MM.1S (cell line): Measurements from ENCODE around the gene TMEM167B.

Source experiments
- DNase-seq: peaks from one replicate; pipeline ENCODE4 v3.0.0-alpha.2; 2015
- H2AFZ ChIP-seq: fragments of 300-600 bp; sonication (generic); 2 replicates; pipeline ENCODE4 v1.6.0; 2016; ENCODE audit warnings: antibody characterized with exemption, low read length
- H3F3A ChIP-seq: fragments of 300-600 bp; sonication (generic); 2 replicates; pipeline ENCODE4 v1.6.1; 2016; ENCODE audit warnings: mild to moderate bottlenecking, antibody characterized with exemption, low read length, moderate library complexity, mixed read lengths; ENCODE audit not compliant: insufficient read depth
- H3K27ac ChIP-seq: fragments of 300-600 bp; sonication (generic); 2 replicates; pipeline ENCODE4 v1.5.1; 2016; ENCODE audit warnings: mild to moderate bottlenecking, low read length
- H3K27me3 ChIP-seq: fragments of 300-600 bp; sonication (generic); replicated peaks from 2 replicates; pipeline ENCODE4 v1.6.0; 2016; ENCODE audit warnings: low read length; ENCODE audit not compliant: insufficient read depth
- H3K36me3 ChIP-seq: fragments of 300-600 bp; sonication (generic); replicated peaks from 2 replicates; pipeline ENCODE4 v1.6.1; 2016; ENCODE audit warnings: mild to moderate bottlenecking, low read length, mixed read lengths; ENCODE audit not compliant: insufficient read depth
- H3K4me1 ChIP-seq: fragments of 300-600 bp; sonication (generic); 2 replicates; pipeline ENCODE4 v1.6.1; 2016; ENCODE audit warnings: low read length, mixed read lengths
- H3K4me2 ChIP-seq: fragments of 300-600 bp; sonication (generic); 2 replicates; pipeline ENCODE4 v1.6.0; 2016; ENCODE audit warnings: low read depth, low read length
- H3K4me3 ChIP-seq: fragments of 300-600 bp; sonication (generic); 2 replicates; pipeline ENCODE4 v1.5.1; 2016; ENCODE audit warnings: low read length, mixed read lengths
- H3K79me2 ChIP-seq: fragments of 300-600 bp; sonication (generic); 2 replicates; pipeline ENCODE4 v1.6.1; 2016; ENCODE audit warnings: mixed run types, low read length, mixed read lengths
- H3K9ac ChIP-seq: fragments of 300-600 bp; sonication (generic); 2 replicates; pipeline ENCODE4 v1.6.1; 2016; ENCODE audit warnings: low read length, mixed read lengths
- H3K9me2 ChIP-seq: fragments of 300-600 bp; sonication (generic); replicated peaks from 2 replicates; pipeline ENCODE4 v1.6.1; 2016; ENCODE audit warnings: mild to moderate bottlenecking, low read length, mixed read lengths; ENCODE audit not compliant: insufficient read depth
- H3K9me3 ChIP-seq: fragments of 300-600 bp; sonication (generic); replicated peaks from 2 replicates; pipeline ENCODE4 v1.6.1; 2016; ENCODE audit warnings: mild to moderate bottlenecking, low read length, mixed read lengths; ENCODE audit not compliant: insufficient read depth
- H4K20me1 ChIP-seq: fragments of 300-600 bp; sonication (generic); 2 replicates; pipeline ENCODE4 v1.6.1; 2016; ENCODE audit warnings: mild to moderate bottlenecking, low read length, moderate library complexity, mixed read lengths; ENCODE audit not compliant: insufficient read depth
- EZH2 ChIP-seq: fragments of 300-600 bp; sonication (generic); optimal IDR thresholded peaks from 2 replicates; pipeline ENCODE3; 2017; ENCODE audit warnings: low read depth, mild to moderate bottlenecking, antibody characterized with exemption, low read length, mixed read lengths
- EZH2phosphoT487 ChIP-seq: fragments of 300-600 bp; sonication (generic); IDR thresholded peaks from 2 replicates; pipeline ENCODE4 v1.6.1; 2018; ENCODE audit warnings: antibody characterized with exemption, low read length
- TF ChIP-seq, protein P1 (sequence below): fragments of 300-600 bp; sonication (generic); IDR thresholded peaks from 2 replicates; pipeline ENCODE4 v1.5.1; 2016; ENCODE audit warnings: antibody characterized with exemption, low read length, mixed read lengths

TMEM167B gene

GRCh38 chr1:109094871-109095270 is 4.3 kb downstream of the TMEM167B start:
- Histone ChIP-seq H3K9me2 (no peaks in the 10 kb centered on the region), H3K36me3 (no peaks in the 10 kb centered on the region), H4K20me1 (no peaks in the 10 kb centered on the region), H2AFZ (no peak overlapping the region), H3F3A (peaks cover 6% of the 10 kb centered on the region; the same call in 1 of the 2 replicates), H3K4me2 (no peak overlapping the region), H3K79me2 (peaks cover 22% of the 10 kb centered on the region), H3K9me3 (no peaks in the 10 kb centered on the region), H3K9ac (no peak overlapping the region), H3K4me1 (0 out of 2 replicates have a peak, but pooled peaks cover 6% of the 10 kb centered on the region), H3K4me3 (no peak overlapping the region), H3K27ac (no peak overlapping the region), H3K27me3 (no peaks in the 10 kb centered on the region)
- TF ChIP-seq, protein P1, sequence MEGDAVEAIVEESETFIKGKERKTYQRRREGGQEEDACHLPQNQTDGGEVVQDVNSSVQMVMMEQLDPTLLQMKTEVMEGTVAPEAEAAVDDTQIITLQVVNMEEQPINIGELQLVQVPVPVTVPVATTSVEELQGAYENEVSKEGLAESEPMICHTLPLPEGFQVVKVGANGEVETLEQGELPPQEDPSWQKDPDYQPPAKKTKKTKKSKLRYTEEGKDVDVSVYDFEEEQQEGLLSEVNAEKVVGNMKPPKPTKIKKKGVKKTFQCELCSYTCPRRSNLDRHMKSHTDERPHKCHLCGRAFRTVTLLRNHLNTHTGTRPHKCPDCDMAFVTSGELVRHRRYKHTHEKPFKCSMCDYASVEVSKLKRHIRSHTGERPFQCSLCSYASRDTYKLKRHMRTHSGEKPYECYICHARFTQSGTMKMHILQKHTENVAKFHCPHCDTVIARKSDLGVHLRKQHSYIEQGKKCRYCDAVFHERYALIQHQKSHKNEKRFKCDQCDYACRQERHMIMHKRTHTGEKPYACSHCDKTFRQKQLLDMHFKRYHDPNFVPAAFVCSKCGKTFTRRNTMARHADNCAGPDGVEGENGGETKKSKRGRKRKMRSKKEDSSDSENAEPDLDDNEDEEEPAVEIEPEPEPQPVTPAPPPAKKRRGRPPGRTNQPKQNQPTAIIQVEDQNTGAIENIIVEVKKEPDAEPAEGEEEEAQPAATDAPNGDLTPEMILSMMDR: no peak
- TF ChIP-seq EZH2phosphoT487 (no peak), EZH2 (no peak)
- DNase-seq: no peak

GRCh38 chr1:109095631-109096030 is 5.1 kb downstream of the TMEM167B start:
- Histone ChIP-seq H2AFZ (no peak overlapping the region), H3K4me1 (0 out of 2 replicates have a peak, but pooled peaks cover 6% of the 10 kb centered on the region), H3K27me3 (no peaks in the 10 kb centered on the region), H3K36me3 (no peaks in the 10 kb centered on the region), H3K9me3 (no peaks in the 10 kb centered on the region), H3F3A (no peaks in the 10 kb centered on the region), H3K9me2 (no peaks in the 10 kb centered on the region), H3K9ac (no peak overlapping the region), H3K79me2 (peaks cover 28% of the 10 kb centered on the region), H3K27ac (no peak overlapping the region), H3K4me2 (no peak overlapping the region), H3K4me3 (no peak overlapping the region), H4K20me1 (no peaks in the 10 kb centered on the region)
- TF ChIP-seq EZH2phosphoT487 (no peak), EZH2 (no peak)
- TF ChIP-seq, protein P1: no peak
- DNase-seq: no peak

GRCh38 chr1:109096120-109096519 is 5.6 kb downstream of the TMEM167B start:
- Histone ChIP-seq H2AFZ (no peak overlapping the region), H3K79me2 (peaks cover 29% of the 10 kb centered on the region), H3K27me3 (no peaks in the 10 kb centered on the region), H3K9me2 (no peaks in the 10 kb centered on the region), H3F3A (no peaks in the 10 kb centered on the region), H3K27ac (no peak overlapping the region), H3K9ac (no peak overlapping the region), H3K9me3 (no peaks in the 10 kb centered on the region), H3K4me2 (no peak overlapping the region), H3K4me3 (no peak overlapping the region), H3K36me3 (no peaks in the 10 kb centered on the region), H4K20me1 (no peaks in the 10 kb centered on the region), H3K4me1 (0 out of 2 replicates have a peak, but pooled peaks cover 6% of the 10 kb centered on the region)
- DNase-seq: no peak
- TF ChIP-seq, protein P1: no peak
- no peak for TF ChIP-seq EZH2
- TF ChIP-seq EZH2phosphoT487: no peak
